IMR-90 (cell line): ENCODE results near the gene RHOC. TPM values are rescaled to one million over a fixed set of nuclear protein-coding genes. Genes with fewer than 3 reads are reported as not detected.
A peak's percentile ranks its signal among the peaks of the same experiment; 100 is the strongest.

ENCODE experiments used
- ATAC-seq: fragments of 200-7000 bp; cut with Tn5 transposase; 2 replicates; pipeline ENCODE4 v1.9.1; 2020; ENCODE audit warnings: low read depth, mild to moderate bottlenecking, moderate library complexity
- BruUV-seq: library from RNA; stranded (reverse); fragments of 400-500 nt; replicated peaks from 2 replicates; lab custom pipeline; 2021; lab: Mats Ljungman, UMichigan
- CTCF ChIA-PET: fragments of 300-600 bp; formaldehyde crosslinking; extraction: SDS; loops from one replicate; lab custom pipeline; 2021; ENCODE audit warnings: antibody characterized with exemption; lab: Yijun Ruan, JAX
- POLR2A ChIA-PET: fragments of 300-600 bp; sonication (Branson Sonifier 250); formaldehyde crosslinking; loops from one replicate; lab custom pipeline; 2022; ENCODE audit warnings: antibody characterized with exemption; ENCODE audit not compliant: unreplicated experiment; lab: Charles Lee
- DNase-seq: peaks from one replicate; pipeline ENCODE4 v3.0.0; 2013
- H2AFZ ChIP-seq: replicated peaks from 2 replicates; pipeline ENCODE3; 2013; ENCODE audit warnings: low read length, mild to moderate bottlenecking; ENCODE audit not compliant: poor library complexity
- H2AK5ac ChIP-seq: 2 replicates; pipeline ENCODE4 v1.6.1; 2013; ENCODE audit warnings: low read depth, low read length, inconsistent platforms
- H2AK9ac ChIP-seq: replicated peaks from 2 replicates; pipeline ENCODE3; 2013; ENCODE audit warnings: mild to moderate bottlenecking, low read depth, low read length, moderate library complexity; ENCODE audit not compliant: poor library complexity
- H2BK120ac ChIP-seq: 2 replicates; pipeline ENCODE4 v1.6.1; 2013; ENCODE audit warnings: low read depth, low read length, inconsistent platforms
- H2BK15ac ChIP-seq: 3 replicates; pipeline ENCODE4 v1.6.1; 2013; ENCODE audit warnings: low read depth, low read length, inconsistent platforms
- H2BK20ac ChIP-seq: 2 replicates; pipeline ENCODE4 v1.6.1; 2013; ENCODE audit warnings: low read depth, mild to moderate bottlenecking, inconsistent platforms, low read length, moderate library complexity
- H2BK5ac ChIP-seq: 2 replicates; pipeline ENCODE4 v1.6.1; 2013; ENCODE audit warnings: mild to moderate bottlenecking, low read depth, low read length, inconsistent platforms; ENCODE audit not compliant: poor library complexity, severe bottlenecking
- H3K14ac ChIP-seq: replicated peaks from 2 replicates; pipeline ENCODE4 v1.6.1; 2013; ENCODE audit warnings: low read depth, low read length, inconsistent platforms
- H3K18ac ChIP-seq: 2 replicates; pipeline ENCODE4 v1.6.1; 2013; ENCODE audit warnings: low read depth, low read length, control low read depth
- H3K23ac ChIP-seq: 2 replicates; pipeline ENCODE4 v1.6.1; 2013; ENCODE audit warnings: low read depth, low read length, inconsistent platforms
- H3K27ac ChIP-seq: 2 replicates; pipeline ENCODE4 v1.5.1; 2013; ENCODE audit warnings: mild to moderate bottlenecking, control low read depth, low read length; ENCODE audit not compliant: insufficient read depth
- H3K27me3 ChIP-seq: 2 replicates; pipeline ENCODE4 v1.6.1; 2013; ENCODE audit warnings: low read length; ENCODE audit not compliant: control insufficient read depth, insufficient read depth
- H3K36me3 ChIP-seq: 2 replicates; pipeline ENCODE4 v1.6.1; 2013; ENCODE audit warnings: low read length, mixed read lengths; ENCODE audit not compliant: control insufficient read depth, insufficient read depth
- H3K4ac ChIP-seq: 2 replicates; pipeline ENCODE4 v1.6.1; 2013; ENCODE audit warnings: low read depth, low read length, inconsistent platforms
- H3K4me1 ChIP-seq: 2 replicates; pipeline ENCODE4 v1.6.1; 2013; ENCODE audit warnings: low read length, mixed read lengths; ENCODE audit not compliant: control insufficient read depth, insufficient read depth
- H3K4me2 ChIP-seq: 2 replicates; pipeline ENCODE4 v1.6.1; 2013; ENCODE audit warnings: low read depth, mild to moderate bottlenecking, control low read depth, low read length, moderate library complexity
- H3K4me3 ChIP-seq: 2 replicates; pipeline ENCODE4 v1.5.1; 2013; ENCODE audit warnings: low read depth, mild to moderate bottlenecking, control low read depth, low read length, moderate library complexity; ENCODE audit not compliant: insufficient read depth
- H3K56ac ChIP-seq: 2 replicates; pipeline ENCODE4 v1.6.1; 2013; ENCODE audit warnings: low read length, inconsistent platforms; ENCODE audit not compliant: insufficient read depth; ENCODE audit errors: extremely low read depth
- H3K79me1 ChIP-seq, 2 experiments: 2 replicates each; pipeline ENCODE4 v1.6.1; 2013; ENCODE audit warnings: low read length in 2 of 2, inconsistent platforms in 1 of 2, low read depth in 1 of 2
- H3K9ac ChIP-seq: 2 replicates; pipeline ENCODE4 v1.6.1; 2013; ENCODE audit warnings: low read depth, low read length, control low read depth
- H3K9me1 ChIP-seq: 2 replicates; pipeline ENCODE4 v1.6.1; 2013; ENCODE audit warnings: low read length, inconsistent platforms; ENCODE audit not compliant: insufficient read depth
- H3K9me3 ChIP-seq: 2 replicates; pipeline ENCODE4 v1.6.1; 2013; ENCODE audit warnings: low read length; ENCODE audit not compliant: control insufficient read depth, insufficient read depth
- H4K20me1 ChIP-seq: 2 replicates; pipeline ENCODE4 v1.6.1; 2013; ENCODE audit warnings: low read length, inconsistent platforms; ENCODE audit not compliant: insufficient read depth
- H4K5ac ChIP-seq: 2 replicates; pipeline ENCODE4 v1.6.1; 2013; ENCODE audit warnings: mild to moderate bottlenecking, low read depth, low read length, control low read depth
- H4K8ac ChIP-seq, 2 experiments: 2 replicates each; pipeline ENCODE4 v1.6.1; 2013; ENCODE audit warnings: low read depth in 2 of 2, low read length in 2 of 2, control low read depth in 1 of 2, inconsistent platforms in 1 of 2
- H4K91ac ChIP-seq: 2 replicates; pipeline ENCODE4 v1.6.1; 2013; ENCODE audit warnings: low read depth, low read length, inconsistent platforms; ENCODE audit not compliant: insufficient read depth
- CTCF ChIP-seq: conservative IDR thresholded peaks from 2 replicates; pipeline ENCODE4 v1.5.1; 2012; ENCODE audit warnings: mild to moderate bottlenecking, low read depth, low read length, improper control_type of control experiment
- FOS ChIP-seq: fragments of 150-350 bp; IDR thresholded peaks from 2 replicates; pipeline ENCODE4 v1.6.1; 2016; ENCODE audit warnings: low read depth, low read length
- MAFK ChIP-seq: IDR thresholded peaks from 2 replicates; pipeline ENCODE4 v1.6.1; 2012; ENCODE audit warnings: low read depth, low read length, improper control_type of control experiment
- MAZ ChIP-seq: IDR thresholded peaks from 2 replicates; pipeline ENCODE4 v1.6.1; 2012; ENCODE audit warnings: low read depth, mild to moderate bottlenecking, low read length, improper control_type of control experiment, moderate library complexity, borderline replicate concordance
- MXI1 ChIP-seq: IDR thresholded peaks from 2 replicates; pipeline ENCODE4 v1.6.1; 2012; ENCODE audit warnings: low read depth, mild to moderate bottlenecking, low read length, moderate library complexity, borderline replicate concordance
- POLR2A ChIP-seq: IDR thresholded peaks from 2 replicates; pipeline ENCODE4 v1.6.1; 2012; ENCODE audit warnings: mild to moderate bottlenecking, low read depth, low read length
- RAD21 ChIP-seq: IDR thresholded peaks from 2 replicates; pipeline ENCODE4 v1.6.1; 2012; ENCODE audit warnings: low read length, improper control_type of control experiment
- RCOR1 ChIP-seq: IDR thresholded peaks from 2 replicates; pipeline ENCODE4 v1.6.1; 2012; ENCODE audit warnings: mild to moderate bottlenecking, low read length, improper control_type of control experiment; ENCODE audit not compliant: insufficient replicate concordance
- RFX5 ChIP-seq: IDR thresholded peaks from 2 replicates; pipeline ENCODE4 v1.8.0; 2012; ENCODE audit warnings: low read depth, mild to moderate bottlenecking, low read length, moderate library complexity
- SMC3 ChIP-seq: fragments of 150-350 bp; IDR thresholded peaks from 2 replicates; pipeline ENCODE4 v1.6.1; 2016; ENCODE audit warnings: low read depth, mild to moderate bottlenecking, antibody characterized with exemption, low read length, moderate library complexity
- WGBS, 2 experiments: methylation state at CpG; one replicate each; pipeline versions ENCODE4 v1.1.5 to v1.1.7; 2013; ENCODE audit warnings: missing lambda C conversion rate in 2 of 2; ENCODE audit not compliant: insufficient read length in 1 of 2; ENCODE audit errors: extremely low coverage in 2 of 2; 5-methylcytosine and 5-hydroxymethylcytosine counted together
- dilution Hi-C: fragments of 300-500 bp; cut with HindIII; formaldehyde crosslinking; loops from one replicate; pipeline ENCODE4 v1.14.3; 2018; ENCODE audit warnings: low sequenced_read_pairs; ENCODE audit not compliant: unreplicated experiment
- in situ Hi-C: fragments of 300-500 bp; cut with MboI; formaldehyde crosslinking; loops from 3 replicates; pipeline ENCODE4 v1.14.3; 2019; ENCODE audit warnings: low sequenced_read_pairs, inconsistent platforms, mixed read lengths
- intact Hi-C: fragments of 100-400 bp; cut with micrococcal nuclease; formaldehyde crosslinking; loops from 2 replicates; pipeline ENCODE4 v1.10.0; 2022
- polyA plus RNA-seq, 3 experiments: library from polyadenylated mRNA; depleted of rRNA; stranded (reverse); fragments of >200 nt; gene quantifications; 2 replicates each; pipeline ENCODE4 v1.2.3, GENCODE V29; 2012; ENCODE audit warnings: low replicate concordance in 1 of 3
- total RNA-seq: library from RNA; depleted of rRNA; stranded (reverse); fragments of >200 nt; gene quantifications from 2 replicates; pipeline ENCODE4 v1.2.3, GENCODE V29; 2012

Gene RHOC
- total and polyA plus RNA-seq, 2 of the 4 experiments (the other 2 are of a cell fraction) = 764 to 839 TPM

GRCh38 chr1:112716133-112716720, 9.3 kb upstream of the RHOC start:
- H3K79me1 ChIP-seq = no peaks in the 10 kb centered on the region
- no peaks in the 10 kb centered on the region for H4K20me1 ChIP-seq
- intact Hi-C loops (loop anchor here (1.0 to 10.0 kb wide), 6 partner anchors 88 to 961 kb away; partner anchors contain the start of genes LRIG2 and SLC16A1), in situ Hi-C loops (loop anchor here (5.0 to 25.0 kb wide), 3 partner anchors 91 to 971 kb away; partner anchors contain the start of gene SLC16A1), dilution Hi-C loops (no loop called here)
- peaks cover 3% of the 10 kb centered on the region; the same call in 1 of the 2 replicates for H3K9me1 ChIP-seq
- no peak overlapping the region for H3K56ac ChIP-seq
- ATAC-seq (peak; percentile 63), DNase-seq (peak; percentile 90)
- no peak overlapping the region for H2BK20ac ChIP-seq
- no peak overlapping the region for H3K9ac ChIP-seq
- no peak overlapping the region for H3K27ac ChIP-seq
- no peak overlapping the region for H4K5ac ChIP-seq
- POLR2A ChIA-PET = no interaction called here
- H3K27me3 ChIP-seq = peaks cover 7% of the 10 kb centered on the region; the same call in 1 of the 2 replicates
- no peaks in the 10 kb centered on the region for H3K36me3 ChIP-seq
- no peak for TF ChIP-seq RFX5
- peak; percentile 99 for TF ChIP-seq RAD21
- peak; percentile 74 for TF ChIP-seq POLR2A
- peak; percentile 52; the same call in 1 of the 2 replicates for TF ChIP-seq MAFK
- peak; percentile 99 for TF ChIP-seq SMC3
- no peak for TF ChIP-seq FOS
- no peak for TF ChIP-seq MXI1
- peak; percentile 39; the same call in 1 of the 2 replicates for TF ChIP-seq MAZ
- TF ChIP-seq RCOR1 = peak; percentile 57
- TF ChIP-seq CTCF = peak; percentile 99
- H3K14ac ChIP-seq = no peak overlapping the region
- H3K4me1 ChIP-seq = no peaks in the 10 kb centered on the region
- no peak overlapping the region for H2BK5ac ChIP-seq
- BruUV-seq = no TSS peak
- H3K4me3 ChIP-seq = peak overlapping the region; percentile 68
- H2AK9ac ChIP-seq = peak overlapping the region; percentile 83
- H3K4me2 ChIP-seq = peak overlapping the region; percentile 88
- no peak overlapping the region for H3K18ac ChIP-seq
- no peaks in the 10 kb centered on the region for H3K9me3 ChIP-seq
- peak overlapping the region; percentile 94 for H2AFZ ChIP-seq
- H2AK5ac ChIP-seq = 0 out of 2 replicates have a peak overlapping the region, but pooled peaks have one; percentile 51
- H2BK15ac ChIP-seq = no peak overlapping the region; the same call in 2 of the 3 replicates
- 0 out of 2 replicates have a peak overlapping the region, but pooled peaks have one; percentile 4 for H3K23ac ChIP-seq
- WGBS, 2 experiments = 50% methylated on average over 4 of the region's 13 CpGs; no CpG with 5 or more reads in 1 of the 2 experiments
- H4K91ac ChIP-seq = no peak overlapping the region
- no peak overlapping the region for H2BK120ac ChIP-seq
- H4K8ac ChIP-seq = no peak overlapping the region
- CTCF ChIA-PET = interaction anchor here (0.5 to 4.7 kb wide), 12 partner anchors 11 to 1183 kb away, joined by 3 to 32 read pairs (median 4); partner anchors contain the start of gene LRIG2
- H3K4ac ChIP-seq = no peak overlapping the region
